ENCODE data around the gene ALG9. TPM values are rescaled to one million over a fixed set of nuclear protein-coding genes. Genes with fewer than 3 reads are reported as not detected.

Gene ALG9
- total and polyA plus RNA-seq, 2 donors (not counting 3 experiments of a cell fraction or from before 2014, with no cell fraction given): 29.1 to 29.4 TPM

DNA sequence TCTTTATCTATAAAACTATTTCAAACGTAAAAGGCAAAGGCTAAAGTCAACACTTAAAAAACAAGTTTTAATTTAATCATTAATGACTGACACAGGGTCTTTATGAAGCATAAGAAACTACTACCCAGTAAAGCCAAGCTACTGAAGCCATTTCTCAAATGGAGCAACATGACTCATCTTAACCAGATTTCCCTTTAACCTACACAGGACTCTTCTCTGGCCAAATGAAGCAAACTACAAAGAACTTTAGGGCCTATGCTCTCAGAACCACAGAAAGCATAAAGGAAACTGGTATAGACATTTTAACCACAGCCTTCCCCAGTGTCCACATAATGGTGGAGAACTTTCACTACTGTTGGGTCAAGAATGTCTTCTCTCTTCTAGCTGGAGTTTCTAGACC, 34.7 kb downstream of the ALG9 start:
- peaks cover 4 to 6% of the 10 kb centered on the region in 2 experiments for H3K36me3 ChIP-seq (ENCODE audit: control insufficient read depth in 2 of 2, extremely low read depth in 1 of 2, insufficient read depth in 2 of 2, low read length in 2 of 2)
- DNase-seq (ENCODE audit: low read depth, low spot score): no peak
- no peaks in the 10 kb centered on the region for H4K20me1 ChIP-seq (replicated peaks; ENCODE audit: control insufficient read depth, extremely low read depth, insufficient read depth, low read length)
- ChIA-PET POLR2A (no interaction called here), CTCF (interaction anchor here (1.0 to 1.6 kb wide), 2 partner anchors 59 to 270 kb away, joined by 3 to 7 read pairs; no protein-coding TSS in a partner anchor)
- no peak overlapping the region for H2AFZ ChIP-seq (ENCODE audit: low read depth, low read length)
- H3K27me3 ChIP-seq (ENCODE audit: control insufficient read depth in 2 of 2, insufficient read depth in 2 of 2, low read length in 2 of 2): no peaks in the 10 kb centered on the region
- TF ChIP-seq FOS (IDR thresholded peaks at IDR 0.05; ENCODE audit: borderline replicate concordance, insufficient read depth, low read length): peak; percentile 26
- TF ChIP-seq, protein P1, sequence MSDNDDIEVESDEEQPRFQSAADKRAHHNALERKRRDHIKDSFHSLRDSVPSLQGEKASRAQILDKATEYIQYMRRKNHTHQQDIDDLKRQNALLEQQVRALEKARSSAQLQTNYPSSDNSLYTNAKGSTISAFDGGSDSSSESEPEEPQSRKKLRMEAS (IDR thresholded peaks at IDR 0.05; ENCODE audit: insufficient read depth, insufficient read length): no peak
- no peak for TF ChIP-seq POLR2A (IDR thresholded peaks at IDR 0.05; ENCODE audit: low read depth, low read length)
- TF ChIP-seq, protein P2, sequence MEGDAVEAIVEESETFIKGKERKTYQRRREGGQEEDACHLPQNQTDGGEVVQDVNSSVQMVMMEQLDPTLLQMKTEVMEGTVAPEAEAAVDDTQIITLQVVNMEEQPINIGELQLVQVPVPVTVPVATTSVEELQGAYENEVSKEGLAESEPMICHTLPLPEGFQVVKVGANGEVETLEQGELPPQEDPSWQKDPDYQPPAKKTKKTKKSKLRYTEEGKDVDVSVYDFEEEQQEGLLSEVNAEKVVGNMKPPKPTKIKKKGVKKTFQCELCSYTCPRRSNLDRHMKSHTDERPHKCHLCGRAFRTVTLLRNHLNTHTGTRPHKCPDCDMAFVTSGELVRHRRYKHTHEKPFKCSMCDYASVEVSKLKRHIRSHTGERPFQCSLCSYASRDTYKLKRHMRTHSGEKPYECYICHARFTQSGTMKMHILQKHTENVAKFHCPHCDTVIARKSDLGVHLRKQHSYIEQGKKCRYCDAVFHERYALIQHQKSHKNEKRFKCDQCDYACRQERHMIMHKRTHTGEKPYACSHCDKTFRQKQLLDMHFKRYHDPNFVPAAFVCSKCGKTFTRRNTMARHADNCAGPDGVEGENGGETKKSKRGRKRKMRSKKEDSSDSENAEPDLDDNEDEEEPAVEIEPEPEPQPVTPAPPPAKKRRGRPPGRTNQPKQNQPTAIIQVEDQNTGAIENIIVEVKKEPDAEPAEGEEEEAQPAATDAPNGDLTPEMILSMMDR (IDR thresholded peaks at IDR 0.05; ENCODE audit: extremely low read depth in 1 of 2, insufficient read depth in 1 of 2, low read depth in 1 of 2, low read length in 2 of 2): no peak
- no peak for TF ChIP-seq EZH2 (IDR thresholded peaks at IDR 0.05; ENCODE audit: borderline replicate concordance, low read depth, low read length, severe bottlenecking)
- TF ChIP-seq GATA2 (IDR thresholded peaks at IDR 0.05; ENCODE audit: insufficient read depth, insufficient read length, low read depth, low read length): no peak
- no peak for TF ChIP-seq JUN (IDR thresholded peaks at IDR 0.05; ENCODE audit: borderline replicate concordance, insufficient read depth, insufficient read length, low read depth)
- no peak for TF ChIP-seq MYC (IDR thresholded peaks at IDR 0.05; ENCODE audit: low read depth, low read length)
- intact Hi-C loops (cut with micrococcal nuclease) (no loop called here), dilution Hi-C loops (cut with MboI; ENCODE audit: extremely low pct_ligation_motif_present, low sequenced_read_pairs) (no loop called here)
- H3K79me2 ChIP-seq (ENCODE audit: control insufficient read depth, insufficient read depth, low read length): no peaks in the 10 kb centered on the region
- H3K4me1 ChIP-seq (ENCODE audit: control insufficient read depth, extremely low read depth, insufficient read depth, low read length): no peaks in the 10 kb centered on the region
- no peaks in the 10 kb centered on the region for H3K9me1 ChIP-seq (replicated peaks; ENCODE audit: control insufficient read depth, extremely low read depth, insufficient read depth, low read length)
- H3K9ac ChIP-seq (replicated peaks; ENCODE audit: extremely low read depth, insufficient read depth, low read length): no peak overlapping the region
- FAIRE-seq: no peak
- H3K4me2 ChIP-seq (ENCODE audit: insufficient read depth, low read length): no peak overlapping the region
- no peak overlapping the region for H3K27ac ChIP-seq (ENCODE audit: insufficient read depth, low read depth, low read length)
- BruUV-seq (replicated peaks): no TSS peak
- no peak overlapping the region for H3K4me3 ChIP-seq (replicated peaks in 1 of 3; ENCODE audit: insufficient read depth in 1 of 3, low read depth in 1 of 3, low read length in 3 of 3)
- H3K9me3 ChIP-seq (replicated peaks; ENCODE audit: control insufficient read depth, insufficient read depth, low read length): no peaks in the 10 kb centered on the region

Data from endothelial cell of umbilical vein (primary cell).